Breast epithelium (tissue), 3 donors: ENCODE data around the gene ATP9B.

Experiments
- POLR2A ChIP-seq: fragments of 450-650 bp; IDR thresholded peaks from one replicate; pipeline ENCODE4 v1.6.1; 2016; ENCODE audit warnings: antibody characterized with exemption, mild to moderate bottlenecking, moderate library complexity
- TF ChIP-seq, protein P1 (sequence below), 3 donors: fragments of 450-650 bp; IDR thresholded peaks; one replicate each; pipeline ENCODE4 v1.5.1; 2016 to 2017; ENCODE audit warnings: antibody characterized with exemption in 3 of 3, mild to moderate bottlenecking in 3 of 3, moderate library complexity in 3 of 3

DNA sequence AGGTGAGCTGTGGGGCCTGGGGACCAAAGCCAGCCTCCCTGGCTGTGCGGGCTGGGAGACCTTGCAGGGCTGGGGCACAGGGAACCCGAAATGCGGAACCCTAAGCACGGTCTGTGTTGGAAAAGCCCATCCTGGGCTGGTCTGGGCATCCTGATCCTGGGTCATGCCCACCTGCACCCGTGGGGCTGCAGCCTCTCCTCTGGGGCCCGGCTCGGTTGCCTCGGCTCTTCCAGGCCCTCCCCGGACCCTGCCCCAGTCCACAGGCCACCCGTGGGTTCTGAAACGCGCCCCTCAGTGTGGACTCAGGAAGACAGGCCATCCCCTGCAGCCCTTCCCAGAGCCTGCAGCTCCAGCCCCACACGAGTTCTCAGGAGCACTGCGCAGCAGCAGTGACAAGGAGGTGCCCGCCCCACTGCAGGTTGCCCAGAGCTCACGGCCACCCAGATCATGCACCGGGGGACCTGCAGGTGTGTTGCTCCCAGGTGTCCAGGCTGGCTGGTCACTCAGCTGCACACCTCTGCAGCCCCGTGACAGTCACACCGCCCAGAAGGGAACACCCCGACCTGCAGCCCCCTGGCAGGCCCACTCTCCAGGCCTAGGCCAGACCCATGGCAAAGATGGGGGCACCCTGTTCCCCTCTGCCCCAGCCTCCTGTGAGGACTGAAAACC lies 314.3 kb downstream of the ATP9B start:
- TF ChIP-seq POLR2A = no peak
- TF ChIP-seq, protein P1, sequence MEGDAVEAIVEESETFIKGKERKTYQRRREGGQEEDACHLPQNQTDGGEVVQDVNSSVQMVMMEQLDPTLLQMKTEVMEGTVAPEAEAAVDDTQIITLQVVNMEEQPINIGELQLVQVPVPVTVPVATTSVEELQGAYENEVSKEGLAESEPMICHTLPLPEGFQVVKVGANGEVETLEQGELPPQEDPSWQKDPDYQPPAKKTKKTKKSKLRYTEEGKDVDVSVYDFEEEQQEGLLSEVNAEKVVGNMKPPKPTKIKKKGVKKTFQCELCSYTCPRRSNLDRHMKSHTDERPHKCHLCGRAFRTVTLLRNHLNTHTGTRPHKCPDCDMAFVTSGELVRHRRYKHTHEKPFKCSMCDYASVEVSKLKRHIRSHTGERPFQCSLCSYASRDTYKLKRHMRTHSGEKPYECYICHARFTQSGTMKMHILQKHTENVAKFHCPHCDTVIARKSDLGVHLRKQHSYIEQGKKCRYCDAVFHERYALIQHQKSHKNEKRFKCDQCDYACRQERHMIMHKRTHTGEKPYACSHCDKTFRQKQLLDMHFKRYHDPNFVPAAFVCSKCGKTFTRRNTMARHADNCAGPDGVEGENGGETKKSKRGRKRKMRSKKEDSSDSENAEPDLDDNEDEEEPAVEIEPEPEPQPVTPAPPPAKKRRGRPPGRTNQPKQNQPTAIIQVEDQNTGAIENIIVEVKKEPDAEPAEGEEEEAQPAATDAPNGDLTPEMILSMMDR (IDR thresholded peaks at IDR 0.05) = no peak
